Vagina (tissue), 2 donors: ENCODE results near the gene PAQR5.
"Not testable (repeated sequence)": the region's sequence is repeated elsewhere in the genome, so short reads cannot be mapped to it uniquely, and the experiment has no call there.

Source experiments
- CTCF ChIP-seq, 3 experiments: fragments of 450-650 bp in 2 of 3; fragments of 200-600 bp in 1 of 3; sonication (generic) in 1 of 3; IDR thresholded peaks; one replicate each; pipeline ENCODE4 v1.5.1; 2017 to 2019; ENCODE audit warnings: antibody characterized with exemption in 3 of 3, mild to moderate bottlenecking in 2 of 3, moderate library complexity in 2 of 3
- POLR2A ChIP-seq, 2 donors: fragments of 450-650 bp; IDR thresholded peaks; one replicate each; pipeline ENCODE4 v1.6.1; 2017; ENCODE audit warnings: antibody characterized with exemption in 2 of 2, mild to moderate bottlenecking in 2 of 2, moderate library complexity in 2 of 2
- POLR2AphosphoS5 ChIP-seq, 2 donors: sonication (generic); formaldehyde crosslinking; IDR thresholded peaks; one replicate each; pipeline ENCODE4 v1.9.0; 2017; ENCODE audit warnings: antibody characterized with exemption in 2 of 2, mild to moderate bottlenecking in 2 of 2, low read depth in 1 of 2; ENCODE audit not compliant: insufficient read depth in 1 of 2

- not testable (repeated sequence) for TF ChIP-seq CTCF (IDR thresholded peaks at IDR 0.05); POLR2AphosphoS5 (IDR thresholded peaks at IDR 0.05; ENCODE audit: insufficient read depth in 1 of 2, low read depth in 1 of 2); POLR2A (IDR thresholded peaks at IDR 0.05)
These were observed 151.5 kb downstream of the PAQR5 start for GRCh38 chr15:69450221-69450620.
